Neuronal stem cell (in vitro differentiated cells): Measurements from ENCODE around the gene UGT1A10.

Experiments used
- DNase-seq: peaks from one replicate; pipeline ENCODE4 v3.0.0-alpha.2; 2013; ENCODE audit warnings: low spot score
- H2AFZ ChIP-seq: one replicate; pipeline ENCODE4 v1.6.1; 2013; ENCODE audit warnings: mild to moderate bottlenecking, low read length, inconsistent platforms
- H2AK5ac ChIP-seq: 2 replicates; pipeline ENCODE4 v1.6.1; 2013; ENCODE audit warnings: low read depth, mild to moderate bottlenecking, inconsistent platforms, low read length, moderate library complexity, mixed read lengths
- H2BK120ac ChIP-seq: 2 replicates; pipeline ENCODE4 v1.6.1; 2013; ENCODE audit warnings: low read depth, mild to moderate bottlenecking, inconsistent platforms, low read length, moderate library complexity, mixed read lengths
- H2BK12ac ChIP-seq: one replicate; pipeline ENCODE4 v1.6.1; 2013; ENCODE audit warnings: low read length, inconsistent platforms
- H2BK15ac ChIP-seq: 2 replicates; pipeline ENCODE4 v1.6.1; 2013; ENCODE audit warnings: mild to moderate bottlenecking, low read length, inconsistent platforms, mixed read lengths
- H2BK5ac ChIP-seq: one replicate; pipeline ENCODE4 v1.6.1; 2013; ENCODE audit warnings: inconsistent platforms, mild to moderate bottlenecking, low read length, moderate library complexity
- H3K14ac ChIP-seq: one replicate; pipeline ENCODE4 v1.6.1; 2013; ENCODE audit warnings: low read length, inconsistent platforms
- H3K18ac ChIP-seq: 2 replicates; pipeline ENCODE4 v1.6.1; 2013; ENCODE audit warnings: low read length, inconsistent platforms
- H3K23ac ChIP-seq: 2 replicates; pipeline ENCODE4 v1.6.1; 2013; ENCODE audit warnings: low read depth, mild to moderate bottlenecking, mixed read lengths, low read length, inconsistent platforms; ENCODE audit not compliant: poor library complexity
- H3K27ac ChIP-seq: replicated peaks from 3 replicates; pipeline ENCODE4 v1.5.1; 2013; ENCODE audit warnings: low read length, inconsistent platforms
- H3K27me3 ChIP-seq, 3 experiments: 2 replicates each; pipeline ENCODE4 v1.6.1; 2013; ENCODE audit warnings: low read length in 3 of 3, mild to moderate bottlenecking in 2 of 3, inconsistent platforms in 1 of 3, low read depth in 1 of 3, mixed read lengths in 1 of 3, moderate library complexity in 1 of 3; ENCODE audit not compliant: control insufficient read depth in 3 of 3, insufficient read depth in 3 of 3
- H3K36me3 ChIP-seq, 2 donors: replicated peaks in 1 of 2; 2 replicates each; pipeline ENCODE4 v1.6.1; 2013; ENCODE audit warnings: low read length in 2 of 2; ENCODE audit not compliant: control insufficient read depth in 2 of 2, insufficient read depth in 2 of 2
- H3K4ac ChIP-seq: 2 replicates; pipeline ENCODE4 v1.6.1; 2013; ENCODE audit warnings: inconsistent platforms, mild to moderate bottlenecking, low read length, moderate library complexity
- H3K4me1 ChIP-seq, 2 donors: 1 replicate in 1 of 2; 2 replicates in 1 of 2; pipeline ENCODE4 v1.6.1; 2013; ENCODE audit warnings: low read length in 2 of 2, low read depth in 1 of 2; ENCODE audit not compliant: control insufficient read depth in 2 of 2, insufficient read depth in 1 of 2
- H3K4me2 ChIP-seq: one replicate; pipeline ENCODE4 v1.6.1; 2013; ENCODE audit warnings: mild to moderate bottlenecking, low read length, inconsistent platforms; ENCODE audit not compliant: insufficient read depth, poor library complexity, severe bottlenecking
- H3K4me3 ChIP-seq, 2 donors: 2 replicates each; pipeline ENCODE4 v1.5.1; 2013; ENCODE audit warnings: low read length in 2 of 2, mild to moderate bottlenecking in 2 of 2, inconsistent platforms in 1 of 2, moderate library complexity in 1 of 2
- H3K79me1 ChIP-seq: one replicate; pipeline ENCODE4 v1.6.1; 2013; ENCODE audit warnings: low read depth, mild to moderate bottlenecking, inconsistent platforms, low read length, moderate library complexity
- H3K9ac ChIP-seq: one replicate; pipeline ENCODE4 v1.6.1; 2013; ENCODE audit warnings: mild to moderate bottlenecking, low read depth, low read length, inconsistent platforms; ENCODE audit not compliant: poor library complexity
- H3K9me3 ChIP-seq, 2 donors: replicated peaks in 1 of 2; 2 replicates each; pipeline versions ENCODE3 to v1.6.1; 2013; ENCODE audit warnings: low read length in 2 of 2, mild to moderate bottlenecking in 2 of 2, inconsistent platforms in 1 of 2, low read depth in 1 of 2, mixed read lengths in 1 of 2, moderate library complexity in 1 of 2; ENCODE audit not compliant: control insufficient read depth in 2 of 2, insufficient read depth in 1 of 2
- H4K8ac ChIP-seq: one replicate; pipeline ENCODE4 v1.6.1; 2013; ENCODE audit warnings: low read depth, mild to moderate bottlenecking, inconsistent platforms, low read length, moderate library complexity
- H4K91ac ChIP-seq: one replicate; pipeline ENCODE4 v1.6.1; 2013; ENCODE audit warnings: low read length, low read depth, mild to moderate bottlenecking, inconsistent platforms; ENCODE audit not compliant: poor library complexity
- WGBS, 2 donors: extraction: QIAGEN DNeasy Blood & Tissue Kit; methylation state at CpG; one replicate each; pipeline ENCODE4 v1.1.7; 2013; ENCODE audit warnings: missing lambda C conversion rate in 2 of 2, mixed read lengths in 1 of 2; ENCODE audit not compliant: insufficient read length in 2 of 2, insufficient replicate concordance in 1 of 2; ENCODE audit errors: extremely low coverage in 2 of 2; 5-methylcytosine and 5-hydroxymethylcytosine counted together

The UGT1A10 gene

GRCh38 chr2:233668605-233669260, 32.5 kb downstream of the UGT1A10 start:
- no peak for DNase-seq
- no CpG with 5 or more reads among the region's 4 CpGs for WGBS, 2 donors
- Histone ChIP-seq H3K36me3 (no peaks in the 10 kb centered on the region), H2BK120ac (no peak overlapping the region), H3K9ac (no peak overlapping the region), H3K14ac (no peak overlapping the region), H3K4me1 (no peaks in the 10 kb centered on the region), H4K91ac (no peak overlapping the region), H3K4ac (no peak overlapping the region), H3K27ac (no peak overlapping the region), H2BK15ac (no peak overlapping the region), H3K79me1 (no peaks in the 10 kb centered on the region), H2BK5ac (no peak overlapping the region), H3K9me3 (no peaks in the 10 kb centered on the region), H3K23ac (no peak overlapping the region), H4K8ac (no peak overlapping the region), H3K4me2 (no peak overlapping the region), H2AK5ac (no peak overlapping the region), H2BK12ac (no peak overlapping the region), H3K18ac (no peak overlapping the region), H3K4me3 (no peak overlapping the region), H2AFZ (no peak overlapping the region), H3K27me3 (no peaks in the 10 kb centered on the region)

- no CpG with 5 or more reads among the region's 5 CpGs for WGBS, 2 donors
- no peak within 1 kb of the TSS for H3K18ac ChIP-seq
Observed at GRCh38 chr2:233671290-233672161, 35.3 kb downstream of the UGT1A10 start, which contains the start of gene UGT1A9. Gene UGT1A9, plus strand, starts transcription at chr2:233671898. Its CDS starts 37 bp downstream, at chr2:233671935.

GRCh38 chr2:233672886-233673285, 36.6 kb downstream of the UGT1A10 start:
- no peak overlapping the region for H3K9ac ChIP-seq
- no peak overlapping the region for H2AFZ ChIP-seq
- no peak overlapping the region for H3K4ac ChIP-seq
- H3K9me3 ChIP-seq, result no peaks in the 10 kb centered on the region
- DNase-seq, result no peak
- no peaks in the 10 kb centered on the region for H3K4me1 ChIP-seq
- H2BK5ac ChIP-seq, result no peak overlapping the region
- no peak overlapping the region for H2AK5ac ChIP-seq
- no peak overlapping the region for H3K27ac ChIP-seq
- H3K4me3 ChIP-seq, result no peak overlapping the region
- no peak overlapping the region for H2BK15ac ChIP-seq
- whole genome bisulfite sequencing, 2 donors, result no CpG with 5 or more reads among the region's 3 CpGs
- no peak overlapping the region for H4K8ac ChIP-seq
- H3K14ac ChIP-seq, result no peak overlapping the region
- no peak overlapping the region for H4K91ac ChIP-seq
- no peaks in the 10 kb centered on the region for H3K79me1 ChIP-seq
- no peak overlapping the region for H3K4me2 ChIP-seq
- no peak overlapping the region for H2BK12ac ChIP-seq
- H3K27me3 ChIP-seq, result no peaks in the 10 kb centered on the region
- H3K18ac ChIP-seq, result no peak overlapping the region
- no peaks in the 10 kb centered on the region for H3K36me3 ChIP-seq
- no peak overlapping the region for H3K23ac ChIP-seq
- no peak overlapping the region for H2BK120ac ChIP-seq

More at GRCh38 chr2:233671290-233672161, 35.3 kb downstream of the UGT1A10 start, which contains the start of gene UGT1A9:
- H4K8ac ChIP-seq, result no peak within 1 kb of the TSS
- no peak within 1 kb of the TSS for H3K4me2 ChIP-seq
- no peak within 1 kb of the TSS for H3K27ac ChIP-seq
- no peak within 1 kb of the TSS for H3K23ac ChIP-seq
- H3K9ac ChIP-seq, result no peak within 1 kb of the TSS
- H4K91ac ChIP-seq, result no peak within 1 kb of the TSS
- no peak within 1 kb of the TSS for H3K4me3 ChIP-seq
- no peak within 1 kb of the TSS for H3K14ac ChIP-seq
- no peaks in the 10 kb centered on the region for H3K27me3 ChIP-seq
- H2BK12ac ChIP-seq, result no peak within 1 kb of the TSS
- H2BK5ac ChIP-seq, result no peak within 1 kb of the TSS
- no peak within 1 kb of the TSS for H2AK5ac ChIP-seq
- H3K36me3 ChIP-seq, result no peaks in the 10 kb centered on the region
- H2BK15ac ChIP-seq, result no peak within 1 kb of the TSS
- H3K9me3 ChIP-seq, result no peaks in the 10 kb centered on the region
- no peak for DNase-seq
- H3K4ac ChIP-seq, result no peak within 1 kb of the TSS
- no peaks in the 10 kb centered on the region for H3K79me1 ChIP-seq
- no peak within 1 kb of the TSS for H2BK120ac ChIP-seq
- no peak within 1 kb of the TSS for H2AFZ ChIP-seq
- no peaks in the 10 kb centered on the region for H3K4me1 ChIP-seq

- Histone ChIP-seq H3K9ac (no peak overlapping the region), H2AFZ (no peak overlapping the region), H4K91ac (no peak overlapping the region), H3K4me1 (no peaks in the 10 kb centered on the region), H4K8ac (no peak overlapping the region), H3K4me2 (no peak overlapping the region), H3K14ac (no peak overlapping the region), H3K79me1 (no peaks in the 10 kb centered on the region), H2BK5ac (no peak overlapping the region), H2BK15ac (no peak overlapping the region), H2AK5ac (no peak overlapping the region), H3K4ac (no peak overlapping the region), H3K9me3 (no peaks in the 10 kb centered on the region), H3K27ac (no peak overlapping the region), H3K23ac (no peak overlapping the region), H3K4me3 (no peak overlapping the region), H3K27me3 (no peaks in the 10 kb centered on the region), H2BK120ac (no peak overlapping the region), H3K18ac (no peak overlapping the region), H3K36me3 (no peaks in the 10 kb centered on the region), H2BK12ac (no peak overlapping the region)
- DNase-seq, result no peak
Observed at GRCh38 chr2:233673896-233674295, 37.6 kb downstream of the UGT1A10 start.
